HCT116 (cell line): ENCODE results near the gene SPSB1.

Source experiments
- CTCF ChIP-seq, 3 experiments: fragments of 200-600 bp in 1 of 3; sonication (generic) in 1 of 3; IDR thresholded peaks in 2 of 3; conservative IDR thresholded peaks in 1 of 3; 2 replicates each; pipeline ENCODE4 v1.5.1; 2012 to 2017; ENCODE audit warnings: low read depth in 2 of 3, low read length in 2 of 3, antibody characterized with exemption in 1 of 3, borderline replicate concordance in 1 of 3, control low read depth in 1 of 3, mild to moderate bottlenecking in 1 of 3, mixed read lengths in 1 of 3, mixed run types in 1 of 3, moderate library complexity in 1 of 3; ENCODE audit not compliant: insufficient read depth in 1 of 3
- EZH2 ChIP-seq: fragments of 200-600 bp; sonication (generic); IDR thresholded peaks from 2 replicates; pipeline ENCODE4 v1.6.1; 2017; ENCODE audit warnings: antibody characterized with exemption, mixed run types
- EZH2phosphoT487 ChIP-seq: fragments of 200-600 bp; IDR thresholded peaks from 2 replicates; pipeline ENCODE4 v1.6.1; 2018; ENCODE audit warnings: antibody characterized with exemption, borderline replicate concordance
- JUND ChIP-seq: IDR thresholded peaks from 2 replicates; pipeline ENCODE4 v1.6.1; 2012
- POLR2A ChIP-seq: IDR thresholded peaks from 2 replicates; pipeline ENCODE4 v1.7.0; 2011; ENCODE audit warnings: borderline replicate concordance; ENCODE audit not compliant: insufficient read depth, insufficient read length; ENCODE audit errors: extremely low read depth
- POLR2AphosphoS5 ChIP-seq: IDR thresholded peaks from 2 replicates; pipeline ENCODE4 v1.6.1; 2011; ENCODE audit warnings: mild to moderate bottlenecking, low read depth, low read length, moderate library complexity
- REST ChIP-seq: IDR thresholded peaks from 2 replicates; pipeline ENCODE4 v1.6.1; 2012; ENCODE audit warnings: low read depth
- YY1 ChIP-seq: IDR thresholded peaks from 2 replicates; pipeline ENCODE4 v1.6.1; 2011; ENCODE audit warnings: low read length, low read depth, moderate library complexity, mild to moderate bottlenecking; ENCODE audit not compliant: insufficient replicate concordance; ENCODE audit errors: extremely low read depth
- ZFX ChIP-seq: fragments of 450-650 bp; IDR thresholded peaks from 2 replicates; pipeline ENCODE4 v1.6.1; 2017
- ZNF274 ChIP-seq: fragments of 200-500 bp; sonication (Bioruptor generic); IDR thresholded peaks from 2 replicates; pipeline ENCODE4 v1.6.1; 2014; ENCODE audit warnings: mild to moderate bottlenecking, low read depth, low read length, inconsistent platforms

GRCh38 chr1:9340864-9341263 is 48.2 kb downstream of the SPSB1 start:
- no peak for TF ChIP-seq EZH2
- no peak for TF ChIP-seq EZH2phosphoT487
- no peak for TF ChIP-seq CTCF (IDR thresholded peaks at IDR 0.05 in 2 of 3, conservative IDR thresholded peaks at IDR 0.05 in 1 of 3; ENCODE audit: borderline replicate concordance in 1 of 3, insufficient read depth in 1 of 3, low read depth in 2 of 3, low read length in 2 of 3)
- no peak for TF ChIP-seq REST
- no peak for TF ChIP-seq JUND
- no peak for TF ChIP-seq POLR2A
- no peak for TF ChIP-seq POLR2AphosphoS5
- no peak for TF ChIP-seq YY1
- no peak for TF ChIP-seq ZFX
- TF ChIP-seq ZNF274 = no peak
